ENCODE data around the gene EMD.
"Not testable (repeated sequence)": the region's sequence is repeated elsewhere in the genome, so short reads cannot be mapped to it uniquely, and the experiment has no call there.

Gene EMD

GRCh38 chrX:154371017-154371788 lies 7.9 kb upstream of the EMD start:
- peak; percentile 79 to 88 (median 87) for DNase-seq (ENCODE audit: low read depth in 3 of 3)

- no peak for DNase-seq (ENCODE audit: low read depth in 3 of 3)
Measured at GRCh38 chrX:154371789-154372300, 7.2 kb upstream of the EMD start.

GRCh38 chrX:154372612-154373022 lies 6.5 kb upstream of the EMD start:
- no peak for DNase-seq (ENCODE audit: low read depth in 3 of 3)

- DNase-seq (ENCODE audit: low read depth in 3 of 3), result no peak
Measured at GRCh38 chrX:154373340-154374306, 5.5 kb upstream of the EMD start.

- peak in 1 of 3 donors; percentile 22 for DNase-seq (ENCODE audit: low read depth in 3 of 3)
Measured at GRCh38 chrX:154374313-154375155, 4.6 kb upstream of the EMD start, which contains the start of gene FLNA. TSS of gene FLNA (minus strand) at chrX:154374634. CDS start at chrX:154371245, 3,389 bp downstream.

- no peak for DNase-seq (ENCODE audit: low read depth in 3 of 3)
Measured at GRCh38 chrX:154375156-154375504, 4.0 kb upstream of the EMD start.

- DNase-seq (ENCODE audit: low read depth in 3 of 3), result no peak
Measured at GRCh38 chrX:154376774-154377173, 2.3 kb upstream of the EMD start.

- peak in 1 of 3 donors; percentile 95 for DNase-seq (ENCODE audit: low read depth in 3 of 3)
Measured at GRCh38 chrX:154378059-154378798, 866 bp upstream of the EMD start.

- no peak for DNase-seq (ENCODE audit: low read depth in 3 of 3)
Measured at GRCh38 chrX:154379569-154379951, 465 bp downstream of the EMD start.

GRCh38 chrX:154380153-154380552 lies 1.1 kb downstream of the EMD start:
- no peak for DNase-seq (ENCODE audit: low read depth in 3 of 3)

- no peak for DNase-seq (ENCODE audit: low read depth in 3 of 3)
Measured at GRCh38 chrX:154380787-154381186, 1.7 kb downstream of the EMD start.

- no peak for DNase-seq (ENCODE audit: low read depth in 3 of 3)
Measured at GRCh38 chrX:154381271-154381670, 2.2 kb downstream of the EMD start.

GRCh38 chrX:154382483-154383069 lies 3.5 kb downstream of the EMD start:
- DNase-seq (ENCODE audit: low read depth in 3 of 3), result no peak

GRCh38 chrX:154383359-154384283 lies 4.5 kb downstream of the EMD start:
- DNase-seq (ENCODE audit: low read depth in 3 of 3), result no peak

- DNase-seq (ENCODE audit: low read depth in 3 of 3), result no peak
Measured at GRCh38 chrX:154384284-154384892, 5.3 kb downstream of the EMD start.

- not testable (repeated sequence) for DNase-seq (ENCODE audit: low read depth in 3 of 3)
Measured at GRCh38 chrX:154388094-154388493, 9.0 kb downstream of the EMD start.

GRCh38 chrX:154388649-154389048 lies 9.6 kb downstream of the EMD start:
- DNase-seq (ENCODE audit: low read depth in 3 of 3), result not testable (repeated sequence)

- DNase-seq (ENCODE audit: low read depth in 3 of 3), result not testable (repeated sequence)
Measured at GRCh38 chrX:154389812-154390747, 11.0 kb downstream of the EMD start.
